Fibroblast of skin of back (primary cell): ENCODE results near the gene CPT1A.
A peak's percentile ranks its signal among the peaks of the same experiment; 100 is the strongest.

Source experiments
- DNase-seq: peaks from one replicate; pipeline ENCODE4 v3.0.0-alpha.2; 2013

CPT1A gene

DNA sequence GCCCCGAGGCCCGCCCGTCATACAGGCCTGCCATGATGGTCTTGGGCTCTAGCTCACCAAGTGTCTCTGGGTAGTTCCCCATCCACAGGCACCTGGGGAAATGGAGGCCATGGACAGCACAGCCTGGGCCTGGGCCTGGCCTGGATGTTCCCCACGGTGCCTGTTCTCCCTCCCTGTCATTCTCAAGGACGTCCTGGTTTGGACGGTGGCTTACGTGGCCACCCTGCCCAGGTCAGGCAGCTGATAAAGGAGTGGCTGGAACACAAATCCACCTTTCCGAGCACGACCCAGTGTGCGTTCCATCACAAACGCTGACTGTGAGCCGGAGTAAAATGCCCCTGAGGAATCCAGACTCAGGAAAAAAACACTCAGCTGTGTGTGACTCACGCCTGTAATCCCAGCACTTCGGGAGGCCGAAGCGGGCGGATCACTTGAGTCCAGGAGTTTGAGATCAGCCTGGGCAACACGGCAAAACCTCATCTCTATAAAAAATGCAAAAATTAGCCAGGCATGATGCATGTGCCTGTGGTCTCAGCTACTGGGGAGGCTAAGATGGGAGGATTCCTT is 49.2 kb downstream of the CPT1A start:
- peak; percentile 45 for DNase-seq

DNA sequence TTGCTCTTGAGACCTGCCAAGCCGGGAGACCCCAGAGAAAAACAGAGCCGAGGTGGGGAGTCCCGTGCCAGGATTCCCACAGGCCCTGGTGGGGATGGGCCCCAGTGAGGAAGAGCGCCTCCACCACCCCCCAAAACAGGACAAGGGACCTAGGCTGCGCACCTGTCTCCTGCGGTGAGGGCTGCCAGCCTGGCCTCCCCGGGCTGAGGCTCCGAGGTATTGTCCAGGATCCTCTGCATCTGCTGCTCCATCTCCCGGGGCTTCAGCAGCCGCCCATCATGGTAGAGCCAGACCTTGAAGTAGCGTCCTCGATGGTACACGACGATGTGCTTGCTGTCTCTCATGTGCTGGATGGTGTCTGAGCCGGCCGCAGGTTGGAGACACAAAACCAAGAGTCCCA is 57.1 kb downstream of the CPT1A start:
- DNase-seq: no peak

- DNase-seq: no peak
These were observed 58.4 kb downstream of the CPT1A start for GRCh38 chr11:68783216-68783821.

DNA sequence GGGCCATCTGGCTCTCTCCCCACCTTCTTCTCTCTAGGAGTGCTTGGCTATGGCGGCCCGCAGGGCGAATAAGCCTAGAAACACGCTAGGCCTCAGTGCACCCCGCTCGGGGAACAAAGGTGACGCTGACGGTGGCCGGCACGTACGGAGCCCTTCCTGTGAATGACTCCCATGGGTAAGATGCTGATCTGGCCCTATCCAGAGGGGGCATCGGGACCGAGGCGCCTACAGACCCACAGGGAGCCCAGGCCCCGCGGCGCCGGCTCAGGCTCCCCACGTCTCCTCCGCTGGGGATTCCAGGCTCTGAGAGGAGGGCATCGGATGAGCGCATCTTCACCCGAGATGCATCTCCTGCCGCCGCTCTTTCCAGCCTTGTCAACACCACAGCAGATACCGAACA is 59.0 kb downstream of the CPT1A start:
- DNase-seq: no peak

DNA sequence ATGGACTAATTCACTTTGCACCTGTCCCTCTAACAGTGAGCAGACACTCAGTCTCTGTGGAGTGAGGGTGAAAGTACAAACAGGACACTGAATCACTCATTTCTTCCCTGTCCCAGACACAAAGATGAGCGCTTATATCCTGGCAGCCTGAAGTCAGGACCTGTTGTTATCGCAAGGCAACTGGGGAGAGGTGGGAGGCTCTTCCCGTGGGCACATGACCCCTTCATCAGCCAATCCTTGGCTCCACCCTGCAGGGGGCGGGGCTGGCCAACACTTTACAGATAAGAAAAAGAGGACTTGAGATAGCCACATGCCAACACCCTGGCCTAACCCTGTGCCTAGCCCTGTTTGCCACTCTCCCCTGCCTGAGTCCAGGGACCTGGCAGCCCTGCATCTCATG is 60.9 kb downstream of the CPT1A start:
- no peak for DNase-seq

- no peak for DNase-seq
These were observed 63.5 kb downstream of the CPT1A start for GRCh38 chr11:68778205-68778604.

DNA sequence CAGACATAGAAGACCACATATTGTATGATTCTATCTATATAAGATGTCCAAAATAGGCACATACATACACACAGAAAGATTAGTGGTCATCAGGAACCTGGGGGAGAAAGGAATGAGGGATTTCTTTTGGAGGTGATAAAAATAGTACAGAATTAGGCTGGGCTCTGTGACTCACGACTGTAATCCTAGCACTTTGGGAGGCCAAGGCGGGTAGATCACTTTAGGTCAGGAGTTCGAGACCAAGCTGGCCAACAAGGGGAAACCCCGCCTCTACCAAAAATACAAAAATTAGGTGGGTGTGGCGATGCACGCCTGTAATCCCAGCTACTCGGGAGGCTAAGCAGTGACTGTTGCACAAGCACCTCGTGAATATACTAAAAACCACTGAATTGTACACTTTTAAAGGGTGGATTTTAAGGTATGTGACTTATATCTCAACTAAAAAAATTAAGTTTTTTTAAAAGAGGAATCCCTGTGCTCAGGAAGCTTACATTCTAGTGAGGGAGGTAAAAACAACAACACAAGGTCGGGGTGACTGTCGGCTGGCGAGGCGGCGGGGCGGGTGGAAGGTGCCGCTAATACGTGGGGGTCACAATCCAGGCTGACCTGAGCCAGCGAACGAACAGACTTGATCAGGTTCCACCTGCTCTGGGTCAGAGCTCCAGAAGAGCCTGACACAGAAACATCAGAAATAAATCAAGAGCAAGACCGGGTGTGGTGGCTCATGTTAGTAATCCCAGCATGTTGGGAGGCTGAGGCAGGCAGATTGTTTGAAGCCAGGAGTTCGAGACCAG is 65.1 kb downstream of the CPT1A start:
- DNase-seq: no peak

- no peak for DNase-seq
These were observed 65.7 kb downstream of the CPT1A start for GRCh38 chr11:68775951-68776388.

- DNase-seq: no peak
These were observed 67.5 kb downstream of the CPT1A start for GRCh38 chr11:68774194-68774585.

- DNase-seq: no peak
These were observed 68.1 kb downstream of the CPT1A start for GRCh38 chr11:68773521-68774193.

DNA sequence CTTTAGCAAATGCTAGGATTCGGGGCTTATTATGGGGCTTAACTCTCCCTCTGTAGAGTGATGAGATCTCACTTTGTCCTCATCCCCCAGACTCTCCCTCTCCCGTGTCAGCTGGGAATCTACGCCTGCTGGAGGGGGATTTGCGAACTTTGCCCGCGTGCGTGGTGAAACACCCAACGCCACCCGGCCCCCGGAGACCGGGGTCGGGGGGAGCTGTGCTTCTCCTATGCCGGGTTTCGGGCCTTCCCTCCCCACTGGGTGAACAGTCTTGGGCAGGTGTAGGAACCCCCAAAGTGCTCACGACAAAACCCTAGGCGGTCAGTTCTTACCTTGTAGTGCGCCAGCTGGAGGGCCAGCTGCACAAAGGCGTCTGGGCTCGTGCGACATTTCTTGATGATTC is 68.8 kb downstream of the CPT1A start:
- no peak for DNase-seq

DNA sequence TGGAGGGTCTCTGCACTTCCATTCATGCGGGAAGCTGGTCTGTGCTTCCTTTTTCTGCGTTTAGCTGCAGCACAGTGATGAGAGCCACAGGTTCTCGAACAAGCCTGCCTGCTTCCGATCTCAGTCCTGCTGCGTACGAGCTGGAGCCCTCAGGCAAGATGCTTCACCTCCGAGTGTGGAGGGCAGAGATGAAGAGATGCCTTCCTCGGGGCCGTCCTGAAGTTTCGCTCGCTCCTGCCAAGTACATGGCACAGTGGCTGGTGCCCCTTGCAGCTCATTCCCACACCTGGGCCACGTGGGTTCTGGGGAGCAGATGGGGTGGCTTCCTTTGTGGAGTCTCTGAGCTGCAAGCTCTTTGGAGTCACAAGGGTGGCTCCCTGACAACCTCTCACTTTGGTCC is 70.9 kb downstream of the CPT1A start:
- no peak for DNase-seq

- no peak for DNase-seq
These were observed 74.0 kb downstream of the CPT1A start for GRCh38 chr11:68767672-68768071.

DNA sequence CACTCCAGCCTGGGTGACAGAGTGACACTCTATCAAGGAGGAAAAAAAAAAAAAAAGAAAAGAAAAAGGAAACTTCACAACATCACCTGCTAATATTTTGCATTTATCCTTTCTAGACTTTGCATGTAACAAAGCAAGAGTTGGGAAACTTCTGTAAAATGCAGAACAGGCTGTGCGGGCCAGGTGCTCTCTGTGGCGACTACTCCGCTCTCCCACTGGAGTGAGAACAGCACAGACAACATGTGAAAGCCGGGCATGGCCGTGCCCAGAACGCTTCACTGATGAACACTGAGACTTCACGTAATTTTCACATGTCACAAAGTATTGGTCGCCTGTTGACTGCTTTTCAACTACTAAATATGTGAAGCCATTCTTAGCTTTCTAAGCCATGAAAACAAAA is 74.9 kb downstream of the CPT1A start:
- no peak for DNase-seq

GRCh38 chr11:68764746-68765145 is 77.0 kb downstream of the CPT1A start:
- DNase-seq: no peak

GRCh38 chr11:68763926-68764657 is 77.6 kb downstream of the CPT1A start:
- DNase-seq: no peak

- DNase-seq: no peak
These were observed 78.5 kb downstream of the CPT1A start for GRCh38 chr11:68763181-68763721.

GRCh38 chr11:68762481-68762880 is 79.2 kb downstream of the CPT1A start:
- DNase-seq: no peak

DNA sequence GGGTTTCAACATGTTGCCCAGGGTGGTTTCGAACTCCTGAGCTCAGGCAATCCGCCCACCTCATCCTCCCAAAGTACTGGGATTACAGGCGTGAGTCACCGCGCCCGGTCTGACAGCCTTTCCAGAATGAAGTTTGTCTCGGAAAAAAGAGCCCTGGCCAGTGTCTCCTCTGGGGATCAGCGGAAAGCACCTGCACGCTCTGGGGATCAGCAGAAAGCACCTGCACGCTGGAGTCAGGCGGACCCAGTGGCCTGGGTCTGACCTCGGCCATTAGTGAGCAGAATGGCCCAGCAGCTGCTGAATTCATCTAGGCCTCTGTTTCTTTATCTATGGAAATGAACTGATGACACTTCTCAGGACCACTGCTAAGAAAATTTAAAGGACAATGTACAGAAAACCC is 79.9 kb downstream of the CPT1A start:
- no peak for DNase-seq

DNA sequence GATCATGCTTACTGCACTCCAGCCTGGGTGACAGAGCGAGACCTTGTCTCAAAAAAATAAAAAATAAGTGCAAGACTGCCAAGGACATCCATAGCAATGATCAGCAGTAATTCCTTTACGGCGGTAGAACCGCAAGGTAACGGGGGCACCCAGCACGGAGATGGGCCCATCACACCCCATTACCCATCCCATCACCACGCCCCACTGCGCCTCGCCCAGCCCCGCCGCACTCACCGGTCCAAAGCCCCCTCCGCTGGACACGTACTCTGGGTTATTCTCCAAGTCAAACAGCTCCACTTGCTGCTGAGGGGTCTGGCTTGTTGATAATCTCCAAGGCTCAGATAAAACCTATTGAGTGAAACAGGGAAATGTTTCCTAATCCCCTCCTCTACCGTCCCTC is 81.7 kb downstream of the CPT1A start:
- no peak for DNase-seq

GRCh38 chr11:68757711-68758110 is 84.0 kb downstream of the CPT1A start:
- DNase-seq: no peak

- no peak for DNase-seq
These were observed 85.4 kb downstream of the CPT1A start for GRCh38 chr11:68756171-68756766.
